ENCODE measurements around the gene GPR17. TPM values are rescaled to one million over a fixed set of nuclear protein-coding genes. Genes with fewer than 3 reads are reported as not detected.

GPR17 gene
- polyA plus RNA-seq, 4 donors, result 0.33 to 2.8 (median 1.1) TPM

DNA sequence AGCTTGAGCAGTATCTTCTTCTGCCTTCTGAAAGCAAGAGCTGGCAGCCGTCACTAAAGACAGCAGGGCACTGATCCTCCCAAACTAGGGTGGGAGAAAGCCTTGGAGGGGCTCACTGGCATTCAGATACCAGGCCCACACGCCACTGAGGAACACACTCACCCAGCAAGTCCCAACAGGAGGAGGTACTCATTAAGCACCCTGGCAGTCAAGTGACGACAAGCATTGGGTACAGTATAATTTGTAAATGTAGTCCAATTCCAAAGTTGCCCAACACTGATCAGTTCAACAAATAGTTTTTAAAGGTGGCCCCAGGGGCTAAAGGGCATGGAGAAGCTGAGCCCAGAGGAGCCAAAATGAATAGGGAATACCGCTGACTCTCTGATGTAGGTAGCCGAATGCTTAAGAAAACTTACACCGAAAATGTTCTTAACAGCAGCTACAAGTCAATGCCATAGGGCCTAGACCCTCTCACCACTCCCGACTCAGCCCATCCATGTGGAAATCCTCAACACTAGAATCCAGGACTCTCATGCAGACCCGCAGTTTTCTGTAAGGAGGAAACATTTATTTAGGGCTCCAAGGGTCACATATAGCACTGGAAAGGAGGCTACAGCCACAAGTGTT lies 19.4 kb downstream of the GPR17 start:
- DNase-seq (ENCODE audit: low read depth in 4 of 4, low spot score in 3 of 4), result no peak

GRCh38 chr2:127669056-127669455 lies 23.1 kb downstream of the GPR17 start:
- no peak for DNase-seq (ENCODE audit: low read depth in 4 of 4, low spot score in 3 of 4)

DNA sequence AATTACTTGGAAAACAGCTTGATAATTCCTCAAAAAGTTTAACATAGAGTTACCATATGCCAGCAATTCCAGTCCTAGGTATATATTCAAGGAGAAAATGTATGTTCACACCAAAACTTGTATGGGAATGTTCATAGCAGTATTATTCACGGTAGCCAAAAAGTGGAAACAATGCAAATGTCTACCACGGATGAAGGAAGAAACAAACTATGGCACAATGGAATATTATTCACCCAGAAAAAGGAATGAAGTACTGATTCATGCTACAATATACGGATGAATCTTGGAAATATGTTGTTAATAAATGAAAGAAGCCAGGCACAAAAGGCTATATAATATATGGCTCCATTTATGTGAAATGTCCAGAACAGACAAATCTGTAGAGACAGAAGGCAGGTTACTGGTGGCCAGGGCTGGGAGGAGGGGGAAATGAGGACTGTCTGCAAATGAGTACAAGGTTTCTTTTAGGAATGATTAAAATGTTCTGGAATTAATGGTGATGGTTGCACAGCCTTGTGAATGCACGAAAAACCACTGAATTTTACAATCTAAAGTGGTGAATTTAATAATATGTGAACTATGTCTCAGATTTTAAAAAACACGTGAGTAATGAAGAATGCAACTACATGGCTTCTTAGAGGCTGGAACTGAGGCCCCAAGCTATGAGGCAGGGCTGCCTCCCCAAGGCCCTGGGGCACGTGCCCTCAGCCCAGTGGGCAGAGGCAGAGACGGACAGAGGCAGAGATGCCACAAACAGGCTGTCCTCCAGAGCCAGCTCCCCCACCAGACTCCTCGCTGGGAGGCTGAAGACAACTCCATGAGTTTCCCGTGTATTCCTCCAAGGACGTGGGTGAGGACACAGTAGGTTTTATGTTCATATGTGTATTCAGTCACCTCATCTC lies 24.4 kb downstream of the GPR17 start:
- no peak for DNase-seq (ENCODE audit: low read depth in 4 of 4, low spot score in 3 of 4)

- DNase-seq (ENCODE audit: low read depth in 4 of 4, low spot score in 3 of 4), result no peak
Observed at GRCh38 chr2:127670957-127671290, 25.0 kb downstream of the GPR17 start.

- no peak for DNase-seq (ENCODE audit: low read depth in 4 of 4, low spot score in 3 of 4)
Observed at GRCh38 chr2:127671557-127672302, 25.8 kb downstream of the GPR17 start.

- no peak for DNase-seq (ENCODE audit: low read depth in 4 of 4, low spot score in 3 of 4)
Observed at GRCh38 chr2:127672341-127673224, 26.6 kb downstream of the GPR17 start.

DNA sequence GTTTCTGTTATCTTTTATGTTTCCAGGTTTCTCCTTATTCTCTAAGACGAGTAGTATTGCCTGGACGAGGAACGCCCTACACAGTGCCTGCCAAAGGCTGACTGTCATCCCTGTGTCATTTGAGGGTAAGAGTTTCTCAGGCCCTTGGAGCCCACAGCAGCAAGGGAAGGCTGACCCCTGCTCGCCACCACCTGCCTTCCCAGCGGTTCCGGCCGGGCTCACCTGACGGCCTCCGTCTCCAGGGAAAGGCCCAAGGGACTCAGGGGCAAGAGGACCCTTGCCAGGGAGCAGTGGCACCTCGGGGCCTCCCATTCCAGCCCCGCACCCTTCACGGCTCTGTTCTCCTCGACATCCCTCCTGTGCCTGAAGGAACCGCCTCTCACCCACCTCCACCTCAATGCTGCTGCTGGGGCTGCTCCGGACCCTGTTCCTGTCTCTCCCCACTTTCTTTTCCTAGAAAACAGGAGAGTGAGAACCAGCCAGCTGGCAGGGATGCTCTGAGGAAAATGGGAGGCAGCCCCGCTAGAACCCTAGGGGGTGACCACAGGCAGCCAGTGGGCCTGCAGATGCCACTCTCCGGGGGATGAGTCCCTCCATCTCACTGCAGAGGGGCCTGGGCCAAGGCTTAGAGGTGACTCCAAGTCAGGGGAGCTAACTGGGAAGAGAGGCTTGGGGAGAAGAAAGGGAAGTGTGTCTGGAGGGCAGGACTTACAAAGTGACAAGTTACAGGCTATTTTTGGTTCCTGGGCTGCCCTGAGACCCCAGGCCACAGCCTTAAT lies 27.5 kb downstream of the GPR17 start:
- no peak for DNase-seq (ENCODE audit: low read depth in 4 of 4, low spot score in 3 of 4)

DNA sequence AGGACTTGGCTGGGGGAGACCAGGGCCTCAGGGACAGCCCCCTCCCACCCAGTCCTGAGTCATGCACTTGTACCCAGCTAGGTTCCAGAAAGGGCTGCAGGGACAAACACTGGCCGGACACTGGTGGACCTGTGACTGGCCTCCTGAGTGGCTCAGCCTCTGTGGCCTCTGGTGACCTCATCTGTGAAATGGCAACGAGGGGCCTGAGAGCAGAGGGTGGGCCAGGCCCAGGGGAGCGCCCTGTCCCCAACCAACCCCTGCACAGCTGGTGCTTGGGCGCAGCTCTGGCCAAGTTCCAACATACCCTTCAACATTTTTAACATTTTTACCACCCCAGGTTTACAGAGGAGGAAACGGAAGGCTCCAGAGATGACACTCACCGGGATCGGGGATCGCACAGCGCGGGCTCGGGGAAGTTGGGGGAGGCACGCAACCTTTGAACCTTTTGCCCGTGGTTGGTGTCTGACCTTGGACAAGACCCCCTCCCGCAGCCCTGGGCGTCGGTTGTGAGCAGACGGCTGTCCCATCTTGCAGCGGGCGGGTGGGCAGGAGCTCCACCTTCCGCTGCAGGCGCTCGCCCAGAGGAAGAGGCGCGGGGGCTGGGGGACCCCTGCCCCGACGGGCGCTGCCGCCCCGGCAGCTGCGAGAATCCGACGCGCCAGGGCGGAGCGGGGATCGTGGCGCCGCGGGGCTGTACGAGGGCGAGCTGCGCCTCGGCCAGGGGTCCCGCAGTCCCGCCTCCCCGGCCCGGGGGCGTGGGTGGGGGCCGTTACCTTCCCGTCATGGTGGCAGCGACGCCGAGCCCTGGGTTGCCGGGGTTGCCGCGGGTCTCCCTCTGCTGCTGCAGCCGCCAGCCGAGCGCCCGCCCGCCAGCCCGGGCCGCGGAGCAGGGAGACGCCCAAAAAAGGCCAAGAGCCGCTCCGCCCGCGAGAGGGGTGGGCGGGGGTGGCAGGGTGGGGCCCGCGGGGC lies 28.6 kb downstream of the GPR17 start:
- DNase-seq (ENCODE audit: low read depth in 4 of 4, low spot score in 3 of 4), result no peak

DNA sequence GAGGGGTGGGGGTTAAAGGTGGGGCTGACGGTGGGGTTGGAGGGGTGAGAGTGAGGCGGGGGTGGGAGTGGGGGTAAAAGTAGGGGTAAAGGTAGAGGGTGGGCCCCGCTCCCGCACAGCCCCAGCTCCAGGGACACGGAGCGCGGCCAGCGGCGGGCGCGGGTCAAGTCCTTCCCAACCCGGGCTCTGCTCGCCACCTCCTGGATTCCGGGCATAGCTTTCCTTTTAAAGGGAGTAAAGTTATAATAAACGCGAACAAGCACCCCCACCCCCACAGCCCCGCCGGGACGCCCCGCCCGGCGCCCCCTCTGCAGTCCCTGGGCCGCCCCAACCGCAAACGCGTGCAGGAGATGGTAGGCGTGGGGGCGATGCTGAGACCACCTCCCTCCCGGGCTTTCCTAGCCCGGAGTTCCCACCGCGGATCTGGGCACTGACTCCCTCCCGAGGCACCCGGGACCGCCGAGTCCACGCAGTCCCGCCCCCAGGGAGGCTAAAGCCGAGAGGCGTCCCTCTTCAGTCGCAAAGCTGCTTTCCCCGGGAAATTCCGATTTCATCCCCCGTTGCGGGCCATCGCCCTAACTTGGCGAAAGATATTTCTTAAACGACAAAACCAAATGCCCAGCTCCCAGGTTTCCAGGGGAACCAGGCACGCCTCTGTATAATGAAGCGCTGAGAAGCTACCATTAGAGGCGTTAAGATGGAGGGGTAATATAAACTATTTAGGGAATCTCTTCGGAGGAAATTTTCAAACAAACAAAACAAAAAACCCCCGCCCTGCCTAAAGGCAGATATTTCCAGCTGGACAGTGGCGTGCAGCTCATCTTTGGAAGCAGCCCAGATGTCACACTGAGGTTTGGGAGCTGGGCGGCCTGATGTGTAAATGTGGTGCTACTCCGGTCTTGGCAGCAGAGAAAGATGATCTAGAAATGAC lies 29.6 kb downstream of the GPR17 start, which contains the start of gene LIMS2:
TSS of gene LIMS2 (minus strand) at position 200 of the 931 bp plus-strand sequence. CDS start 506 bp downstream, outside the sequence.
- no peak for DNase-seq (ENCODE audit: low read depth in 4 of 4, low spot score in 3 of 4)

GRCh38 chr2:127676906-127677305 lies 31.0 kb downstream of the GPR17 start:
- DNase-seq (ENCODE audit: low read depth in 4 of 4, low spot score in 3 of 4), result no peak

DNA sequence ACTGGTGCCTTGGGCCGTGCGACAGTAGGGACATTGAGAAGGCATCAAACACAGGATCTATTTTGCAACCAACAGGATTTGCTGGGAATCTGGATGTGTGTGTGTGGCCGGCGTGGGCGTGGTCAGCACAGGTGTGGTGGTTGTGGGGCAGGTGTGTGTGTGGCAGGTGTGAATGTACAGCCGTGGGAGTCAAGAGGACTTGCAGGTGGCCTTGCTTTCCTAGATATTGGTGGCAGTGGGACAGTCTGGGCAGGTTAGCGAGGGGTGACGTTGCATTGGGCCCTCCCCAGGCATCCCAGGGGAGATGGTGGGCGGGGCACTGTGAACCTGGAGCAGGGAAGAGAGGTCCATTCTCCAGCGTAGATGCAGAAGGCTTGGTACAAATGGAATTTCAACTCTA lies 32.6 kb downstream of the GPR17 start:
- no peak for DNase-seq (ENCODE audit: low read depth in 4 of 4, low spot score in 3 of 4)

DNA sequence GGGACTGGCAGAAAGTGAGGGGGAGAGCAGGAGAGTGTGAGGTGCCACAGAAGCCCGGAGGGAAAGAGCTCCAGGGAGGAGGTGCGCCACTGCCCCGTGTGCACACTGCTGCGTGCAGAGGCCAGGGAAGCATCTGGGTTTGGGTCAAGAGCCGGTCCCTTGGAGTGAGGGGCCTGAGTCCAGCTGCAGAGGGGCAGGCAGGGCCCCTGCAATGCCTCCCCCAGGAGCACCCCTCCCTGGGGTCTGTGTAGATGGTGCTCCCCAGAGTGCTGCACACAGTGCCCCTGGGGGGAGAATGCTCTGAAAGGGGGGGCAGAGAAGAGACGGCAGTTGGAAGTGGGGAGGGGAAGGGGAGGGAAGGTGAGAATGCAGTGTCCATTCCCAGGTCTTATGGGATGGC lies 33.0 kb downstream of the GPR17 start:
- DNase-seq (ENCODE audit: low read depth in 4 of 4, low spot score in 3 of 4), result no peak

GRCh38 chr2:127679680-127680361 lies 33.9 kb downstream of the GPR17 start:
- DNase-seq (ENCODE audit: low read depth in 4 of 4, low spot score in 3 of 4), result no peak

DNA sequence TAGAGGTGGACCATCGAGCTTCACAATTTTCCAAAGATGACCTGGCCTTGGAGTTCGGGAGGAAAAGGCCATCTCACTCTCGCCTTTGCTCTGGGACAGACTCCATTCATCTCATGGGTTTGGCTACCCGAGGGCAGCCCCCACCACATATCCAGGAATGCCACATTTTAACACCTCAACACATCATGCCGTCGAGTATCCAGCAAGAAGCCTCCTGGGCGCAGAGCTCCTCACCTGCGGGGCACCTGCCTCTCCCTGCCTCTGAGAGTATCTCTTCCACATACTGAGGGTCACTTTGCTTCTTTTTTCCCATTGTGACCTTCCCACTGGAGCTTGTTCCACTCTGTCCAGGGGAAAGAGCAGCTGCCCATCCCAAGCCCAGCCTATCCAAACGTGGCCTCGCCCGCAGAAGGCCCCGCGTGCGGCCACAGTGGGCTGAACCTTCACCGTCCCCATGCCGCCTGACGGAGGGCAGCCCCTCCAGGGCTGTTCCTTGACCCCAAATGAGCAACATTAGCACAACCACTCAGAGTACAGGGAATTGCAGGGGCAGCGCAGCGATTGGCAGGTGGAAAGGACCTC lies 34.8 kb downstream of the GPR17 start:
- no peak for DNase-seq (ENCODE audit: low read depth in 4 of 4, low spot score in 3 of 4)

DNA sequence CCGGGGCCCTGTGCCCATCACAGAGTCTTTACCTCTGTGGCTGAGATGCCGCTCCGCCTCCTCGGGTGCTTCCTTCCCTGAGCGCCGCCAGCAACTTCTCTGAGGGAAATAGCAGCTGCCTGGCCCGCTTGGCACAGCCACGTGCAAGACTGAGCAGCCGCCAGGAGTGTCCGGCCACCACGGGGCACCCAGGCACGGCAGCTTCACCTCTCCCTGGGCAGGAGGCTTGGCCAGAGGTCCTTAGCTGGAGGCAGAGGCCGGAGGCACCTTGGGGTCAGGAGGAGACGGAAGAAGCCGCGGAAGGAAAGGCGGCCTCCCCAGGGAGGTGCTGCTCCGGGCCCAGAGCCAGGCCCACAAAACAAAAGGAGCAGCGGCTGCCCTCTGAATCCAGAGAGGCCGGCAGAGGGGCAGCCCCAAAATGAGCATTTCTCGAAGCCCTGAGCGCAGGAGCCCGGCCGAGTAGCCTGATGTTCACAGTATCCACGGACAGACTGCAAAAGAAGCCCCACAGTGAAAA lies 35.4 kb downstream of the GPR17 start:
- no peak for DNase-seq (ENCODE audit: low read depth in 4 of 4, low spot score in 3 of 4)
